WTC11 (cell line): Measurements from ENCODE around the gene AHRR. TPM values are rescaled to one million over a fixed set of nuclear protein-coding genes. Genes with fewer than 3 reads are reported as not detected.

Source experiments
- ATAC-seq: fragments of 200-7000 bp; cut with Tn5 transposase; 2 replicates; pipeline ENCODE4 v1.10.0; 2021; ENCODE audit warnings: mild to moderate bottlenecking, moderate library complexity
- CTCF ChIA-PET: fragments of 300-600 bp; sonication (Branson Sonifier 250); formaldehyde crosslinking; loops from one replicate; lab custom pipeline; 2021; ENCODE audit warnings: antibody characterized with exemption; lab: Charles Lee
- POLR2A ChIA-PET: fragments of 350-600 bp; sonication (Branson Sonifier 250); formaldehyde crosslinking; loops from one replicate; lab custom pipeline; 2021; ENCODE audit warnings: antibody characterized with exemption; lab: Charles Lee
- DNase-seq: peaks from one replicate; pipeline ENCODE4 v3.0.0; 2021; ENCODE audit warnings: low spot score
- H3K27ac Mint-ChIP-seq: 2 replicates; pipeline ENCODE4 v1.8.0; 2021; ENCODE audit warnings: mixed read lengths
- H3K27me3 Mint-ChIP-seq: 2 replicates; pipeline ENCODE4 v1.8.0; 2021; ENCODE audit warnings: low read depth, mild to moderate bottlenecking, moderate library complexity, mixed read lengths
- H3K36me3 Mint-ChIP-seq: 2 replicates; pipeline ENCODE4 v1.8.0; 2021; ENCODE audit warnings: mixed read lengths
- H3K4me1 Mint-ChIP-seq: 2 replicates; pipeline ENCODE4 v1.8.0; 2022; ENCODE audit warnings: mixed read lengths
- H3K4me3 Mint-ChIP-seq: 2 replicates; pipeline ENCODE4 v1.8.0; 2021; ENCODE audit warnings: mild to moderate bottlenecking, moderate library complexity, mixed read lengths
- H3K9me3 Mint-ChIP-seq: 2 replicates; pipeline ENCODE4 v1.8.0; 2021; ENCODE audit warnings: mixed read lengths
- ELF4 ChIP-seq: sonication (generic); formaldehyde crosslinking; IDR thresholded peaks from 2 replicates; pipeline ENCODE4 v1.8.1; 2022; ENCODE audit warnings: low read depth, mild to moderate bottlenecking, moderate library complexity, missing genetic modification reagents
- EMX1 ChIP-seq: fragments of 250-450 bp; sonication (Bioruptor Pico); IDR thresholded peaks from 2 replicates; pipeline ENCODE4 v1.8.0; 2021; ENCODE audit warnings: mild to moderate bottlenecking
- ETV6 ChIP-seq: sonication (generic); formaldehyde crosslinking; IDR thresholded peaks from 2 replicates; pipeline ENCODE4 v1.8.1; 2022; ENCODE audit warnings: mild to moderate bottlenecking, missing genetic modification reagents
- GABPB1 ChIP-seq: sonication (generic); formaldehyde crosslinking; IDR thresholded peaks from 2 replicates; pipeline ENCODE4 v1.8.1; 2023; ENCODE audit warnings: mild to moderate bottlenecking, missing genetic modification reagents
- IRF2 ChIP-seq: sonication (generic); formaldehyde crosslinking; IDR thresholded peaks from 2 replicates; pipeline ENCODE4 v1.8.0; 2022; ENCODE audit warnings: low read depth, missing genetic modification reagents, borderline replicate concordance
- JAZF1 ChIP-seq: fragments of 250-450 bp; sonication (Bioruptor Pico); IDR thresholded peaks from 2 replicates; pipeline ENCODE4 v1.9.0; 2021; ENCODE audit warnings: moderate library complexity, mild to moderate bottlenecking, inconsistent platforms
- JUN ChIP-seq: sonication (generic); formaldehyde crosslinking; IDR thresholded peaks from 2 replicates; pipeline ENCODE4 v1.8.0; 2023; ENCODE audit warnings: mild to moderate bottlenecking, missing genetic modification reagents
- NFATC4 ChIP-seq: fragments of 250-450 bp; sonication (Bioruptor Pico); IDR thresholded peaks from 2 replicates; pipeline ENCODE4 v1.9.0; 2021; ENCODE audit warnings: mild to moderate bottlenecking
- NFYB ChIP-seq: sonication (generic); formaldehyde crosslinking; conservative IDR thresholded peaks from 2 replicates; pipeline ENCODE4 v1.8.0; 2022; ENCODE audit warnings: low read depth, missing genetic modification reagents
- NR1H2 ChIP-seq: sonication (generic); formaldehyde crosslinking; IDR thresholded peaks from 2 replicates; pipeline ENCODE4 v1.9.0; 2021; ENCODE audit warnings: mild to moderate bottlenecking, moderate library complexity, missing genetic modification reagents
- NR2C2 ChIP-seq: sonication (generic); formaldehyde crosslinking; IDR thresholded peaks from 2 replicates; pipeline ENCODE4 v1.8.0; 2022; ENCODE audit warnings: mild to moderate bottlenecking, missing genetic modification reagents
- SOX15 ChIP-seq: fragments of 250-450 bp; sonication (Bioruptor Pico); IDR thresholded peaks from 2 replicates; pipeline ENCODE4 v1.9.0; 2021; ENCODE audit warnings: mild to moderate bottlenecking
- TEAD4 ChIP-seq: sonication (generic); formaldehyde crosslinking; IDR thresholded peaks from 2 replicates; pipeline ENCODE4 v1.8.0; 2022; ENCODE audit warnings: mild to moderate bottlenecking, missing genetic modification reagents
- TP53 ChIP-seq: sonication (generic); formaldehyde crosslinking; IDR thresholded peaks from 2 replicates; pipeline ENCODE4 v1.8.1; 2023; ENCODE audit warnings: mild to moderate bottlenecking, missing genetic modification reagents
- ZNF219 ChIP-seq: sonication (generic); formaldehyde crosslinking; IDR thresholded peaks from 2 replicates; pipeline ENCODE4 v1.8.0; 2023; ENCODE audit warnings: missing genetic modification reagents, mild to moderate bottlenecking, borderline replicate concordance
- ZNF396 ChIP-seq: fragments of 250-450 bp; sonication (Bioruptor Pico); IDR thresholded peaks from 2 replicates; pipeline ENCODE4 v1.8.0; 2021; ENCODE audit warnings: mild to moderate bottlenecking, moderate library complexity, borderline replicate concordance
- total RNA-seq: library from RNA; stranded (reverse); gene quantifications from 3 replicates; pipeline ENCODE4 v1.2.3, GENCODE V29; 2021
- TF ChIP-seq, protein P1 (sequence below): sonication (generic); formaldehyde crosslinking; conservative IDR thresholded peaks from 2 replicates; pipeline ENCODE4 v1.8.1; 2023; ENCODE audit warnings: mild to moderate bottlenecking, low read depth, missing genetic modification reagents, moderate library complexity
- TF ChIP-seq, protein P2 (sequence below): sonication (generic); formaldehyde crosslinking; IDR thresholded peaks from 2 replicates; pipeline ENCODE4 v1.8.0; 2022; ENCODE audit warnings: mild to moderate bottlenecking, missing genetic modification reagents
- TF ChIP-seq, protein P3 (sequence below): sonication (generic); formaldehyde crosslinking; conservative IDR thresholded peaks from 2 replicates; pipeline ENCODE4 v1.8.1; 2022; ENCODE audit warnings: mild to moderate bottlenecking, missing genetic modification reagents
- TF ChIP-seq, protein P4 (sequence below): sonication (generic); formaldehyde crosslinking; IDR thresholded peaks from 2 replicates; pipeline ENCODE4 v1.8.1; 2023; ENCODE audit warnings: mild to moderate bottlenecking, missing genetic modification reagents
- TF ChIP-seq, protein P5 (sequence below): sonication (generic); formaldehyde crosslinking; IDR thresholded peaks from 2 replicates; pipeline ENCODE4 v1.8.1; 2023; ENCODE audit warnings: mild to moderate bottlenecking, missing genetic modification reagents, moderate library complexity
- TF ChIP-seq, protein P6 (sequence below): sonication (generic); formaldehyde crosslinking; IDR thresholded peaks from 2 replicates; pipeline ENCODE4 v1.8.1; 2022; ENCODE audit warnings: mild to moderate bottlenecking, moderate library complexity, missing genetic modification reagents

The AHRR gene
- total RNA-seq, 1 experiment from 2014 or later: 4.5 TPM

DNA sequence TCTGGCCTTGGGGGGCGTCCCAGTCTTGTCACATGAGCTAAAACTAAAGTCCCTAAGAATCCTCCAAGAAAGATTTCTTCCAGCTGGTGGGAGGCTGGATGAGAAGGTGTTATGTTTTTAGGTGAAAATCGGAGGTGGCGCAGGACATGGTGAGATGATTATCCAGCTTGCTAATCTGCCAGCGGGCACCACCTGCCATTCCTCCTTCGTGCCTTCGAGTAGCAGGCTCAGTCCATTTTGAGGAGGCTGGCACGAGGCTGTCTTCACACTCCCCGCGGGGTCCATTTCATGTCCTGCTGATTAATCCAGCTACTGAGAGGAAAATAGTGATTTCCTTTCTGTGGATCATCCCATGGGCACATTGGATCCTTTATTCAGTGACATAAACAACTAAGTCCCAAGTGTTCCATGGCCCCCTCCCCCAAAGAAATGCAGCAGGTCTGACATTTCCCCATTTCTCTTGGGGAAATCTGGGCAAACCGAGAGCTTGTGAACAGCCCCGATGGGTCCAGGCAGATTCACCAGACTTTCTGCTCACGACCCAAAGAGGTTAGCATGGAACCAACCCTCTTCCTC, 83.2 kb downstream of the AHRR start:
- Mint-ChIP-seq H3K4me3 (no peak overlapping the region), H3K9me3 (no peaks in the 10 kb centered on the region), H3K27me3 (peaks cover 13% of the 10 kb centered on the region), H3K4me1 (peaks cover 9% of the 10 kb centered on the region), H3K36me3 (no peaks in the 10 kb centered on the region)
- DNase-seq: no peak
- CTCF ChIA-PET: interaction anchor here (1.0 to 6.0 kb wide), 5 partner anchors 9 to 216 kb away, joined by 4 to 38 read pairs (median 8); no protein-coding TSS in a partner anchor
- POLR2A ChIA-PET: no interaction called here
- no peak for ATAC-seq
- no peak for TF ChIP-seq SOX15 (CRISPR knock-in tag)
- TF ChIP-seq ETV6 (CRISPR knock-in tag): no peak
- no peak for TF ChIP-seq TP53
- TF ChIP-seq NFATC4 (CRISPR knock-in tag): no peak
- no peak for TF ChIP-seq ELF4 (CRISPR knock-in tag)
- TF ChIP-seq, protein P1, sequence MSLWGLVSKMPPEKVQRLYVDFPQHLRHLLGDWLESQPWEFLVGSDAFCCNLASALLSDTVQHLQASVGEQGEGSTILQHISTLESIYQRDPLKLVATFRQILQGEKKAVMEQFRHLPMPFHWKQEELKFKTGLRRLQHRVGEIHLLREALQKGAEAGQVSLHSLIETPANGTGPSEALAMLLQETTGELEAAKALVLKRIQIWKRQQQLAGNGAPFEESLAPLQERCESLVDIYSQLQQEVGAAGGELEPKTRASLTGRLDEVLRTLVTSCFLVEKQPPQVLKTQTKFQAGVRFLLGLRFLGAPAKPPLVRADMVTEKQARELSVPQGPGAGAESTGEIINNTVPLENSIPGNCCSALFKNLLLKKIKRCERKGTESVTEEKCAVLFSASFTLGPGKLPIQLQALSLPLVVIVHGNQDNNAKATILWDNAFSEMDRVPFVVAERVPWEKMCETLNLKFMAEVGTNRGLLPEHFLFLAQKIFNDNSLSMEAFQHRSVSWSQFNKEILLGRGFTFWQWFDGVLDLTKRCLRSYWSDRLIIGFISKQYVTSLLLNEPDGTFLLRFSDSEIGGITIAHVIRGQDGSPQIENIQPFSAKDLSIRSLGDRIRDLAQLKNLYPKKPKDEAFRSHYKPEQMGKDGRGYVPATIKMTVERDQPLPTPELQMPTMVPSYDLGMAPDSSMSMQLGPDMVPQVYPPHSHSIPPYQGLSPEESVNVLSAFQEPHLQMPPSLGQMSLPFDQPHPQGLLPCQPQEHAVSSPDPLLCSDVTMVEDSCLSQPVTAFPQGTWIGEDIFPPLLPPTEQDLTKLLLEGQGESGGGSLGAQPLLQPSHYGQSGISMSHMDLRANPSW (CRISPR knock-in tag): no peak
- TF ChIP-seq NR2C2 (CRISPR knock-in tag): no peak
- TF ChIP-seq, protein P2, sequence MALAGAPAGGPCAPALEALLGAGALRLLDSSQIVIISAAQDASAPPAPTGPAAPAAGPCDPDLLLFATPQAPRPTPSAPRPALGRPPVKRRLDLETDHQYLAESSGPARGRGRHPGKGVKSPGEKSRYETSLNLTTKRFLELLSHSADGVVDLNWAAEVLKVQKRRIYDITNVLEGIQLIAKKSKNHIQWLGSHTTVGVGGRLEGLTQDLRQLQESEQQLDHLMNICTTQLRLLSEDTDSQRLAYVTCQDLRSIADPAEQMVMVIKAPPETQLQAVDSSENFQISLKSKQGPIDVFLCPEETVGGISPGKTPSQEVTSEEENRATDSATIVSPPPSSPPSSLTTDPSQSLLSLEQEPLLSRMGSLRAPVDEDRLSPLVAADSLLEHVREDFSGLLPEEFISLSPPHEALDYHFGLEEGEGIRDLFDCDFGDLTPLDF (CRISPR knock-in tag): no peak
- TF ChIP-seq, protein P3, sequence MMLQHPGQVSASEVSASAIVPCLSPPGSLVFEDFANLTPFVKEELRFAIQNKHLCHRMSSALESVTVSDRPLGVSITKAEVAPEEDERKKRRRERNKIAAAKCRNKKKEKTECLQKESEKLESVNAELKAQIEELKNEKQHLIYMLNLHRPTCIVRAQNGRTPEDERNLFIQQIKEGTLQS (CRISPR knock-in tag): no peak
- TF ChIP-seq, all 79 proteins: peak for 0
- H3K27ac Mint-ChIP-seq: no peak overlapping the region

DNA sequence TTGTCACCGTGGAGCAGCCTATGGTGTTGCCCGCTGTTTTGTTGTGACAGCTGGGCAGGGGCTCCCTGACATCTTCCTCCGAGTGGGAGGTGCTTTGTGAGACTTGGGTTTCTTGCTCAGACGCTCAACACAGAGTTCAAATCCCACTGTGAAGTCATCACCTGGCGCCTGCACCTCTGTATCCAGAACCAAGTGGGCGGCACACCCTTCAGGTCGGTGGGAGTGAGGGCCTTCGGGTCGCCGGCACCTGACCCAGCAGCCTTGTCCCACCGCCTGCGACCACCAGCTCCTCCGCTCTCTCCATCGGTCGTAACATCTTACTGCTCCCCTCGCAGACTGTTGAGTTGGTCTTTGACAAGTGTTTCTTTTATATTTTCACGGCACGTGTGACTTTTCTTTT, 83.9 kb downstream of the AHRR start:
- H3K4me1 Mint-ChIP-seq: peaks cover 3% of the 10 kb centered on the region
- ChIA-PET POLR2A (no interaction called here), CTCF (interaction anchor here (1.0 to 6.0 kb wide), 4 partner anchors 9 to 55 kb away, joined by 5 to 38 read pairs (median 9); no protein-coding TSS in a partner anchor)
- H3K36me3 Mint-ChIP-seq: no peaks in the 10 kb centered on the region
- H3K4me3 Mint-ChIP-seq: no peak overlapping the region
- ATAC-seq (0 out of 2 replicates have a peak, but pooled peaks have one; percentile 36), DNase-seq (no peak)
- H3K9me3 Mint-ChIP-seq: no peaks in the 10 kb centered on the region
- no peak for TF ChIP-seq TEAD4
- no peak for TF ChIP-seq GABPB1 (CRISPR knock-in tag)
- no peak for TF ChIP-seq ZNF396 (CRISPR knock-in tag)
- TF ChIP-seq ZNF219 (CRISPR knock-in tag): no peak
- TF ChIP-seq EMX1 (CRISPR knock-in tag): no peak
- no peak for TF ChIP-seq NFYB (CRISPR knock-in tag)
- no peak for TF ChIP-seq JUN
- no peak overlapping the region for H3K27ac Mint-ChIP-seq
- H3K27me3 Mint-ChIP-seq: peaks cover 7% of the 10 kb centered on the region

DNA sequence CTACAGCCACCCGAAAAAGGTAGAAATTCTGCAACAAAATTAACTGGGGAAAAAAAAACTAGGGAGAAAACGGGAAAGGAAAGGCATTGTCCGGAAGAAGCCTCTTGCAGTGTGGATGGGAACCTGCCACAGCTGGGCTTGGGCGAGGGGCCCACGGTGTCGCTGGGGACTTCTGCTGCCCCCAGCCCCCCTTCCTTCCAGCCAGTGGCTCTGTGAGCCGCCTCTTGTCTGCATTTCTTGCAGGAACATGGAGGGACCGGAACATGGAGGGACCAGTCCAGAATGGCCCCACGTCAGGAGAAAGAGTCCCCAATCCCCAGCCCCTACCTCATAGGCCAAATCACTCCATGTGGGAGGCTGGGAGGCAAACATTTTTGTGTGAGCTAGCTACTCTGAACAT, 84.5 kb downstream of the AHRR start:
- no peaks in the 10 kb centered on the region for H3K36me3 Mint-ChIP-seq
- H3K4me1 Mint-ChIP-seq: peaks cover under 1% of the 10 kb centered on the region
- peaks cover 7% of the 10 kb centered on the region; the same call in 1 of the 2 replicates for H3K27me3 Mint-ChIP-seq
- ATAC-seq: no peak
- CTCF ChIA-PET: interaction anchor here (6.0 kb wide), 1 partner anchor 8 kb away, joined by 38 read pairs; no protein-coding TSS in a partner anchor
- H3K27ac Mint-ChIP-seq: no peak overlapping the region
- TF ChIP-seq ZNF219 (CRISPR knock-in tag) (no peak), JAZF1 (CRISPR knock-in tag) (no peak), IRF2 (CRISPR knock-in tag) (no peak), NR1H2 (CRISPR knock-in tag) (no peak)
- TF ChIP-seq, protein P4, sequence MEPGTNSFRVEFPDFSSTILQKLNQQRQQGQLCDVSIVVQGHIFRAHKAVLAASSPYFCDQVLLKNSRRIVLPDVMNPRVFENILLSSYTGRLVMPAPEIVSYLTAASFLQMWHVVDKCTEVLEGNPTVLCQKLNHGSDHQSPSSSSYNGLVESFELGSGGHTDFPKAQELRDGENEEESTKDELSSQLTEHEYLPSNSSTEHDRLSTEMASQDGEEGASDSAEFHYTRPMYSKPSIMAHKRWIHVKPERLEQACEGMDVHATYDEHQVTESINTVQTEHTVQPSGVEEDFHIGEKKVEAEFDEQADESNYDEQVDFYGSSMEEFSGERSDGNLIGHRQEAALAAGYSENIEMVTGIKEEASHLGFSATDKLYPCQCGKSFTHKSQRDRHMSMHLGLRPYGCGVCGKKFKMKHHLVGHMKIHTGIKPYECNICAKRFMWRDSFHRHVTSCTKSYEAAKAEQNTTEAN (CRISPR knock-in tag): no peak
- TF ChIP-seq, protein P5, sequence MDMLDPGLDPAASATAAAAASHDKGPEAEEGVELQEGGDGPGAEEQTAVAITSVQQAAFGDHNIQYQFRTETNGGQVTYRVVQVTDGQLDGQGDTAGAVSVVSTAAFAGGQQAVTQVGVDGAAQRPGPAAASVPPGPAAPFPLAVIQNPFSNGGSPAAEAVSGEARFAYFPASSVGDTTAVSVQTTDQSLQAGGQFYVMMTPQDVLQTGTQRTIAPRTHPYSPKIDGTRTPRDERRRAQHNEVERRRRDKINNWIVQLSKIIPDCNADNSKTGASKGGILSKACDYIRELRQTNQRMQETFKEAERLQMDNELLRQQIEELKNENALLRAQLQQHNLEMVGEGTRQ (CRISPR knock-in tag): no peak
- TF ChIP-seq, protein P6, sequence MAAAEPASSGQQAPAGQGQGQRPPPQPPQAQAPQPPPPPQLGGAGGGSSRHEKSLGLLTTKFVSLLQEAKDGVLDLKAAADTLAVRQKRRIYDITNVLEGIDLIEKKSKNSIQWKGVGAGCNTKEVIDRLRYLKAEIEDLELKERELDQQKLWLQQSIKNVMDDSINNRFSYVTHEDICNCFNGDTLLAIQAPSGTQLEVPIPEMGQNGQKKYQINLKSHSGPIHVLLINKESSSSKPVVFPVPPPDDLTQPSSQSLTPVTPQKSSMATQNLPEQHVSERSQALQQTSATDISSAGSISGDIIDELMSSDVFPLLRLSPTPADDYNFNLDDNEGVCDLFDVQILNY (CRISPR knock-in tag): no peak
- TF ChIP-seq, all 79 proteins: peak for 0
- no peak overlapping the region for H3K4me3 Mint-ChIP-seq
- no peak for DNase-seq
- POLR2A ChIA-PET: no interaction called here
- no peaks in the 10 kb centered on the region for H3K9me3 Mint-ChIP-seq
